Measurements from ENCODE around the gene CCDC121.
A peak's percentile ranks its signal among the peaks of the same experiment; 100 is the strongest.

Gene CCDC121, protein sequence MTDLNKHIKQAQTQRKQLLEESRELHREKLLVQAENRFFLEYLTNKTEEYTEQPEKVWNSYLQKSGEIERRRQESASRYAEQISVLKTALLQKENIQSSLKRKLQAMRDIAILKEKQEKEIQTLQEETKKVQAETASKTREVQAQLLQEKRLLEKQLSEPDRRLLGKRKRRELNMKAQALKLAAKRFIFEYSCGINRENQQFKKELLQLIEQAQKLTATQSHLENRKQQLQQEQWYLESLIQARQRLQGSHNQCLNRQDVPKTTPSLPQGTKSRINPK

DNA sequence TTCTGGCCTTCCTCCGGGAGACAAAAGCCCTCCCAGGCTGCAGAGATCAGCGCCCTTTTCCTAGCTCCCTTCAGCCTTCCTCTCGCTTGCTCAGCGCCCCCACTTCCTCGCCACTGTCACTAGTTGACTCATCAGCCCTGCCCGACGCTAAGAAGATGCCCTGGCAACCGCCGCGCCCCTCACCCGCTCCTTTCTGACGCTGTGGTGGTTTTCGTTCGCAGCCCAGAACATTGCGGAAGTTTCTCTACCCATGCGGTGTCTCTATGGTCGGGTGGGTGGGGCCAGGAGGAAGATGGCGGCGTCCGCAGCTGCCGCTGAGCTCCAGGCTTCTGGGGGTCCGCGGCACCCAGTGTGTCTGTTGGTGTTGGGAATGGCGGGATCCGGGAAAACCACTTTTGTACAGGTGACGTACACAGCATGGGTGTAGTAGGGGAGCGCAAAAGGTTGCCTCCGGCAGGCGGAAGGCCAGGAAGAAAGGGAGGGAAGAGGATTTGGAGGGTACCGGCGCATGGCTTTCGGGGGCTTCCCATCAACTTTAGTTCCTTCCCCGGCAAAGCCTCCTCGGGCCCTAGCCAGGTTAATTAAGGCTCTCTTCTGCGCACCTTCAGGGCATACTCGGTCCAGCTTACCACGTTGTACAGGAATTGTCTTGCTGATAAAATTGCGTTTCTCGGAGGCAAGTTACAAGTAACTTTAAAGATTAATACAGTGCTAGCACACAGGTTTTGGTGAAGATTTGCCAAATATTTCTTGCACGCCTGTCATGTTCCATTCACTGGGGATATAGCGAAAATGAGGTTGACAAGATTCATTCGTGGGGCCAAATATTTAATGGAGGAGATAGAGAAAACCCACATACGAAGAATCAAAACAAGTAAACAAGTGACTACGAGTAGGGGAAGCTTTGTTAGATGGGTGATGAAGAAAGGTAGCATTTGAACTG is at the start of gene CCDC121, which contains the start of gene GPN1:
Gene CCDC121, minus strand, starts transcription at position 246 of the 943 bp plus-strand sequence. CDS start 1,213 bp downstream, outside the sequence.
Gene GPN1, plus strand, starts transcription at position 284 of the 943 bp plus-strand sequence. Its CDS starts 9 bp downstream, at position 293.
- Histone ChIP-seq H3K27me3 (ENCODE audit: low read depth, low read length) (no peaks in the 10 kb centered on the region), H3K27ac (ENCODE audit: low read length) (peak within 1 kb of the TSS; percentile 88), H3K9me3 (ENCODE audit: control insufficient read depth in 1 of 2, low read length in 2 of 2) (no peaks in the 10 kb centered on the region), H3K36me3 (ENCODE audit: control insufficient read depth in 1 of 2, insufficient read depth in 2 of 2, low read length in 2 of 2) (peaks cover 15 to 29% of the 10 kb centered on the region in 2 donors), H3K4me1 (ENCODE audit: control insufficient read depth in 1 of 2, insufficient read depth in 2 of 2, low read length in 2 of 2) (peaks cover 11 to 23% of the 10 kb centered on the region in 2 donors), H3K4me3 (ENCODE audit: low read depth in 1 of 2, low read length in 2 of 2) (peak within 1 kb of the TSS; percentile 91 to 97)

DNA sequence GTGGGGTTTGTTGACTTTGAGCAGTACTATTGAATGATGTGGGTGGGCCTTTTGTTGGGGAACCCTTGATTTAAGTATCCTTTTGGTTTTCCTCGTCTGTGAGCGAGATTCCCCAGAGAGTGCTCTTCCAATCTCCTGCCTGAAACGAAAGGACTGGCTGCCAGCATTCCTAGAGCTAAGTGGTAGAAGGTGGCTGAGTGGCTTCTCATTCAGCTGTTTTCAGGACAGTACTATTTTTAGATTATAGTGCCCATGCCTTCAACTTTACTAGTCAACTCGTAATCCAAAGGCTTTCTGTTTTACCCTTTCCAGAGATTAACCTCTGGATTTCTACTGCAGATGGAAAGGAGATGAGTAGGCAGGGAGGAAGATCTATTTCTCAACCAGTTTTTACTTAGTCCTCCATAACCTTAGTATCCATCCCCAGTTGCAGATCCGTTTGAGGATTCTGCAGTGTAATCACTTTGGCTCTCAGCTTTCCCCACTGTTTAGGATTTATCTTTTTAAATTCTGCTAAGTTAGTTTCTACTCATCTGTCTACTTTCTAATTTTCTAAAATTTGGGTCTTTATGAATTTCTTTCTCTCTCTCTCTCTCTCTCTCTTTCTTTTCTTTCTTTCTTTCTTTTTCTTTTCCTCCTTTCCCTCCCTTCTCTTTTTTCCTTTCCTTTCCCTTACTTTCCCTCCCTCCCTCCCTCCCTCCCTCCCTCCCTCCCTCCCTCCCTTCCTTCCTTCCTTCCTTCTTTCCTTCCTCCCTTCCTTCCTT is 44.1 kb upstream of the CCDC121 start:
- H3K9me3 ChIP-seq (ENCODE audit: control insufficient read depth in 1 of 2, low read length in 2 of 2): no peaks in the 10 kb centered on the region
- H3K27ac ChIP-seq (ENCODE audit: low read length): no peak overlapping the region
- H3K36me3 ChIP-seq (ENCODE audit: control insufficient read depth in 1 of 2, insufficient read depth in 2 of 2, low read length in 2 of 2): peaks cover 48 to 71% of the 10 kb centered on the region in 2 donors
- H3K27me3 ChIP-seq (ENCODE audit: low read depth, low read length): no peaks in the 10 kb centered on the region
- no peaks in the 10 kb centered on the region for H3K4me1 ChIP-seq (ENCODE audit: control insufficient read depth in 1 of 2, insufficient read depth in 2 of 2, low read length in 2 of 2)
- no peak overlapping the region for H3K4me3 ChIP-seq (ENCODE audit: low read depth in 1 of 2, low read length in 2 of 2)

DNA sequence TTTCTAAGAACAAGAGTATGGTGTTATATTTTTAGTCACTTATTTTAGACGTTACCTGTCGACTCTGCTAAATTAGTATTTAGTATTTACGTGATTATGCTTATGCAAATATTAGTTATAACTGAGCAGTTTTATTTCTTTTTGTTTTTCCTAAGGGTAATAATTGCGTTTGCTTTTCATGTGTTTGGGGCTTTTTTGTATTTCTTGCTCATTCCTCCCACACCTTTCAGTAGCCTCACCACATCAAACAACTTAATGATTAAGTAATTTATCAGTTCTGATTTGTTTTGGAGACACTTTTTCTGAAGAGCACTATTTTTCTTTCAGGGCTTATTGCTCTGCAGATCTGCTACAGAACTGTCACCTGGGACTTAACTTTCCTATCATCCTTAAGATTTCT is 42.4 kb upstream of the CCDC121 start:
- Histone ChIP-seq H3K27me3 (ENCODE audit: low read depth, low read length) (no peaks in the 10 kb centered on the region), H3K4me1 (ENCODE audit: control insufficient read depth in 1 of 2, insufficient read depth in 2 of 2, low read length in 2 of 2) (no peaks in the 10 kb centered on the region), H3K36me3 (ENCODE audit: control insufficient read depth in 1 of 2, insufficient read depth in 2 of 2, low read length in 2 of 2) (peaks cover 36 to 65% of the 10 kb centered on the region in 2 donors), H3K4me3 (ENCODE audit: low read depth in 1 of 2, low read length in 2 of 2) (no peak overlapping the region), H3K27ac (ENCODE audit: low read length) (no peak overlapping the region), H3K9me3 (ENCODE audit: control insufficient read depth in 1 of 2, low read length in 2 of 2) (no peaks in the 10 kb centered on the region)

DNA sequence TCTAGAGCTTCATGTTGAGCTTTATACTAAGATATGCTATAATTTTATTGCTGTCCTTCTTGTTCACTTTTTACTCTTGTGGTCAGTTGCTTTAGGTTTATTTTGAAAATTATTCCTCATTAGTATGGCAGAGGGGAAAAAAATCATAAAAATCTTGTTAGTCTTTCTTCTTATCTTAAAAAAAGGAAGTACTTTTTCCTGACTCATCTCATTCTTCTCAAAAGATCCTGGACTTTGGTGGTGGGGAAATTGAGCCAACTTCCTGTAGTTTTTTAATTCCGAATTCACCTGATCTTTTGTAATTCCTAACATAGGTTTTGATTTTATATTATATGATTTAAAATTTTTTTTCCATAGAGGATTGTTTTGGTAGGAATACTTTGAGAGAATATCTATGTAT is 38.6 kb upstream of the CCDC121 start:
- Histone ChIP-seq H3K9me3 (ENCODE audit: control insufficient read depth in 1 of 2, low read length in 2 of 2) (no peaks in the 10 kb centered on the region), H3K4me3 (ENCODE audit: low read depth in 1 of 2, low read length in 2 of 2) (no peak overlapping the region), H3K27me3 (ENCODE audit: low read depth, low read length) (no peaks in the 10 kb centered on the region), H3K27ac (ENCODE audit: low read length) (no peak overlapping the region), H3K36me3 (ENCODE audit: control insufficient read depth in 1 of 2, insufficient read depth in 2 of 2, low read length in 2 of 2) (peaks cover 23 to 48% of the 10 kb centered on the region in 2 donors), H3K4me1 (ENCODE audit: control insufficient read depth in 1 of 2, insufficient read depth in 2 of 2, low read length in 2 of 2) (peaks cover 13 to 24% of the 10 kb centered on the region in 2 donors)

DNA sequence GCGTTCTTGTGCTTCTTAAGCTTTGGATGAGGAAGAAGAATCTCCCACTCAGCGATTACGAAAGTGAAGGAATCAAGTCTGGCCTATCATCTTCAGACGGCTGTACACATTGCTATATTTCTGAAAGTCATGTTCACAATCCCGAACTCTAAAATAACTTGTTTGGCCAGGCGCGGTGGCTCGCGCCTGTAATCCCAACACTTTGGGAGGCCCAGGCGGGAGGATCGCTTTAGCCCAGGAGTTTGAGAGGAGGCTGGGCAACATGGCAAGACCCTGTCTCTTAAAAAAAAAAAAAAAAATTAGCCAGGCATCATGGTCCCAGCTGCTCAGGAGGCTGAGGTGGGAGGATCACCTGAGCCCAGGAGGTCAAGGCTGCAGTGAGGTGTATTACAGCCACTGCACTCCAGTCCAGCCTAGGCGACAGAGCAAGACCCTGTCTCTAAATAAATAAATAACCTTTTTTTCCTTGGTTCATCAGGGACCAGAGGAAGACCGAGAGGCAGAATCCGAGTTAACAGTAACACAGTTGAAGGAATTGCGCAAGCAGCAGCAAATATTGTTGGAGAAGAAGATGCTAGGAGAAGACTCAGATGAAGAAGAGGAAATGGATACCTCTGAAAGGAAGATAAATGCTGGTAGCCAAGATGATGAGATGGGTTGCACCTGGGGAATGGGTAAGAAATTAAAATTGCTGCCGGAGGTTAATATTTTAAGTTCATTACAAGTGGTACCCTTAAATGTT is 36.0 kb upstream of the CCDC121 start:
- peaks cover 27 to 48% of the 10 kb centered on the region in 2 donors for H3K36me3 ChIP-seq (ENCODE audit: control insufficient read depth in 1 of 2, insufficient read depth in 2 of 2, low read length in 2 of 2)
- no peak overlapping the region for H3K27ac ChIP-seq (ENCODE audit: low read length)
- H3K4me3 ChIP-seq (ENCODE audit: low read depth in 1 of 2, low read length in 2 of 2): peak overlapping the region; percentile 96 to 99
- H3K9me3 ChIP-seq (ENCODE audit: control insufficient read depth in 1 of 2, low read length in 2 of 2): no peaks in the 10 kb centered on the region
- H3K27me3 ChIP-seq (ENCODE audit: low read depth, low read length): no peaks in the 10 kb centered on the region
- H3K4me1 ChIP-seq (ENCODE audit: control insufficient read depth in 1 of 2, insufficient read depth in 2 of 2, low read length in 2 of 2): peaks cover 18 to 31% of the 10 kb centered on the region in 2 donors

DNA sequence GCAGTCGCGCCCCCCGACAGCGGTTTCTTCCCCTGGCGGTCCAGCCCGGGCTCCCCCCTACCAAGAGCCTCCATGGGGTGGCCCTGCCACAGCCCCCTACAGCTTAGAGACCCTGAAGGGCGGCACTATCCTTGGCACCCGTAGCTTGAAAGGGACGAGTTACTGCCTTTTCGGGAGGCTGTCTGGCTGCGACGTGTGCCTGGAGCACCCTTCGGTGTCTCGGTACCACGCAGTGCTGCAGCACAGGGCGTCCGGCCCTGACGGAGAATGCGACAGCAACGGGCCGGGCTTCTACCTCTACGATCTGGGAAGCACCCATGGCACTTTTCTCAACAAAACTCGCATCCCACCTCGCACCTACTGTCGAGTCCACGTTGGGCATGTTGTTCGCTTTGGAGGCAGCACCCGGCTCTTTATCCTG is 35.4 kb upstream of the CCDC121 start:
- Histone ChIP-seq H3K27ac (ENCODE audit: low read length) (peak overlapping the region; percentile 96), H3K9me3 (ENCODE audit: control insufficient read depth in 1 of 2, low read length in 2 of 2) (no peaks in the 10 kb centered on the region), H3K36me3 (ENCODE audit: control insufficient read depth in 1 of 2, insufficient read depth in 2 of 2, low read length in 2 of 2) (peaks cover 29 to 49% of the 10 kb centered on the region in 2 donors), H3K27me3 (ENCODE audit: low read depth, low read length) (no peaks in the 10 kb centered on the region), H3K4me1 (ENCODE audit: control insufficient read depth in 1 of 2, insufficient read depth in 2 of 2, low read length in 2 of 2) (peaks cover 18 to 31% of the 10 kb centered on the region in 2 donors), H3K4me3 (ENCODE audit: low read depth in 1 of 2, low read length in 2 of 2) (peak overlapping the region; percentile 96 to 99)

DNA sequence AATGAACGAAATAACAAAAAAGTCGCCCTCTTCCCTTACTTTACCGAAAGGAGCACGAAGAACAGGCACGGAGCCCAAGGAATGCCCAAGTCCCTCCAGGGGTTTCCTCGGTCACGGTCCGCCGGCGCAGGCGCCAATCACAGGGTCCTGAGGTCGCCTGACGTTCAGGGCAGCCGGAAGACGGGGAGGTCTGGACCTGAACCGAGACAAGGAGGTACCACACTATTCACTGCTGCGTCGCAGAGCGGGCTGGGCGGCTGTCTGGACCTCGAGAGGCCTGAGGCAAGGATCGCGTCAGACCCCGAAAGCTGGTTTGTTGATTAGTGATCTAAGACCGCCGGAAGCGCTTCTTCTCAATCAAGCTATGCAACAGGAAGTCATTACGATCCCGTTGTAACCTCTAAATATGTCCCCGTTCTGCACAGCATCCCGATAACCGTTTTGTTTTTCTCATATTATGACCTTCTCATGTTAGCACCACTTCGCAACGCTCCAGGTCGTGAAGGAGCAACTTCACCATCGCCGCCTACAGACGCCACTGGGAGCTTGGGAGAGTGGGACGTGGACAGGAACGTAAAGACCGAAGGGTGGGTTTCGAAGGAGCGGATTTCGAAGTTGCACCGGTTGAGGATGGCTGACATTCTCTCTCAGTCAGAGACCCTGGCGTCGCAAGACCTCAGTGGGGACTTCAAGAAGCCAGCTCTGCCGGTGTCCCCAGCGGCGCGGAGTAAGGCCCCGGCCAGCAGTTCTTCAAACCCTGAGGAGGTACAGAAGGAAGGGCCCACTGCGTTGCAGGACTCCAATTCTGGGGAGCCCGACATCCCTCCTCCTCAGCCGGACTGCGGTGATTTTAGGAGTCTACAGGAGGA is 34.7 kb upstream of the CCDC121 start, which contains the start of the genes SLC4A1AP and SUPT7L:
Gene SLC4A1AP, plus strand, starts transcription at position 605 of the 869 bp plus-strand sequence. Its CDS starts 26 bp downstream, at position 631.
Gene SUPT7L, minus strand, starts transcription at position 330 of the 869 bp plus-strand sequence. CDS start 1,422 bp downstream, outside the sequence.
- Histone ChIP-seq H3K9me3 (ENCODE audit: control insufficient read depth in 1 of 2, low read length in 2 of 2) (no peaks in the 10 kb centered on the region), H3K4me3 (ENCODE audit: low read depth in 1 of 2, low read length in 2 of 2) (peak within 1 kb of the TSS; percentile 96 to 99), H3K27ac (ENCODE audit: low read length) (peak within 1 kb of the TSS; percentile 96), H3K36me3 (ENCODE audit: control insufficient read depth in 1 of 2, insufficient read depth in 2 of 2, low read length in 2 of 2) (peaks cover 24 to 45% of the 10 kb centered on the region in 2 donors), H3K27me3 (ENCODE audit: low read depth, low read length) (no peaks in the 10 kb centered on the region), H3K4me1 (ENCODE audit: control insufficient read depth in 1 of 2, insufficient read depth in 2 of 2, low read length in 2 of 2) (peaks cover 18 to 31% of the 10 kb centered on the region in 2 donors)

DNA sequence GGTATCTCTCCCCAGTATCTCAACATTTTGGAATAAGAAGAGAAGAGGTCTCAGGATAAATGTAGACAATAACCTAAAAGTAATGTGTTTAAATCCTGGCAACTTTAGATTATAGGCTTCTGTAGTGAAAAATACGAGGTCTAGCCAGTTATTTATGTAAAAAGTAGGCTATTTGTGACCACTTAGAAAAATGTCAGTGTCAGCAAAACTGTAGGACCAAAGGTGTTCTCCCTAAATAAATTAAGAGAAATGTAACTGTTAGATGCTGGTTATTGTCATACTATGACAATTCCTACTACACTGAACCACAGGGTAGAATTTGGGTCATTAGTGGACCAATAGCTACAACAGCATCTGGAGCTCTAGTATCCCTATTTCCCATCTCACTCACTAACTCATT is 32.6 kb upstream of the CCDC121 start:
- Histone ChIP-seq H3K9me3 (ENCODE audit: control insufficient read depth in 1 of 2, low read length in 2 of 2) (no peaks in the 10 kb centered on the region), H3K27me3 (ENCODE audit: low read depth, low read length) (no peaks in the 10 kb centered on the region), H3K36me3 (ENCODE audit: control insufficient read depth in 1 of 2, insufficient read depth in 2 of 2, low read length in 2 of 2) (peaks cover 31 to 51% of the 10 kb centered on the region in 2 donors), H3K4me3 (ENCODE audit: low read depth in 1 of 2, low read length in 2 of 2) (no peak overlapping the region), H3K4me1 (ENCODE audit: control insufficient read depth in 1 of 2, insufficient read depth in 2 of 2, low read length in 2 of 2) (peaks cover 18 to 31% of the 10 kb centered on the region in 2 donors), H3K27ac (ENCODE audit: low read length) (no peak overlapping the region)

DNA sequence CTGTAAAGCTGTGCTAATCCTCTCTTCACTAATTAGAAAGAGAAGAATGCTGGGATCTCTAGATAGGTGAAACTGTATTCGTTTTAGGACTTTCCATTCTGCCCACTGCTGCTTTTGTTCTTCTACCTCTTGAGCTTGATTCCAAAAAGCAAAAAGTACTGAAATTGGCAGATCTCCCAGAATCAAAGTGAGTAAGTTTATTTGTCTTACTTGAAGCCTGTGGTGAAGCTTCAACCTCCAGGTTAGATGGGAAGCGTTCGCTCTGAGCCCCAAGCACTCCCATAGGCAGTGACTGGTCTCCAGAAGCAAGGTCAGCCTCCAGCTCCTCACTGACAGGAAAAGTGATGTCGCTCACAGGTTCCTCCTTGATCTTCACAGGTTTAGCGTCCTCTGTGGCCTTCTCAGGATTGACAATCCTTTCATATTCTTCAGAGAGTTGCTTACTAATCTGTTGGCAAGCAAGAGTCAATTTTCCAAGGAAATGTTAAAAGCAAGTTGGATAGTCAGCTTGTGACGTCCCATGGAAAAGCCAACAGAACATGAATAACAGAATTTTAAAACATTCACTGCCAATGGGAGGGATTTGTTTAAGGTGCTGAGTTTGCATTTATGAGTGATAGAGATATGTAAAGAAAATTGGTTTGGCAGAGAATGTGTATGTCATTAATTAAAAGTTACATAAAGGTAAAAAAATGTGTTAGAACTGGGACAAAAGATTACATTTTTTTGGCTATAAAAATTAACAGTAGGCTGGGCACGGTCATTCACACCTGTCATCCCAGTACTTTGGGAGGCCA is 26.5 kb upstream of the CCDC121 start:
- Histone ChIP-seq H3K27ac (ENCODE audit: low read length) (no peak overlapping the region), H3K27me3 (ENCODE audit: low read depth, low read length) (no peaks in the 10 kb centered on the region), H3K4me1 (ENCODE audit: control insufficient read depth in 1 of 2, insufficient read depth in 2 of 2, low read length in 2 of 2) (no peaks in the 10 kb centered on the region), H3K4me3 (ENCODE audit: low read depth in 1 of 2, low read length in 2 of 2) (no peak overlapping the region), H3K9me3 (ENCODE audit: control insufficient read depth in 1 of 2, low read length in 2 of 2) (no peaks in the 10 kb centered on the region), H3K36me3 (ENCODE audit: control insufficient read depth in 1 of 2, insufficient read depth in 2 of 2, low read length in 2 of 2) (peaks cover 58 to 87% of the 10 kb centered on the region in 2 donors)
